GM21381 (cell line): ENCODE measurements around the gene USH2A.

Experiments used
- ATAC-seq: cut with Tn5 transposase; IDR thresholded peaks from one replicate; pipeline ENCODE4 v1.9.1; 2021; ENCODE audit warnings: mild to moderate bottlenecking, moderate library complexity; ENCODE audit not compliant: unreplicated experiment

Gene USH2A

DNA sequence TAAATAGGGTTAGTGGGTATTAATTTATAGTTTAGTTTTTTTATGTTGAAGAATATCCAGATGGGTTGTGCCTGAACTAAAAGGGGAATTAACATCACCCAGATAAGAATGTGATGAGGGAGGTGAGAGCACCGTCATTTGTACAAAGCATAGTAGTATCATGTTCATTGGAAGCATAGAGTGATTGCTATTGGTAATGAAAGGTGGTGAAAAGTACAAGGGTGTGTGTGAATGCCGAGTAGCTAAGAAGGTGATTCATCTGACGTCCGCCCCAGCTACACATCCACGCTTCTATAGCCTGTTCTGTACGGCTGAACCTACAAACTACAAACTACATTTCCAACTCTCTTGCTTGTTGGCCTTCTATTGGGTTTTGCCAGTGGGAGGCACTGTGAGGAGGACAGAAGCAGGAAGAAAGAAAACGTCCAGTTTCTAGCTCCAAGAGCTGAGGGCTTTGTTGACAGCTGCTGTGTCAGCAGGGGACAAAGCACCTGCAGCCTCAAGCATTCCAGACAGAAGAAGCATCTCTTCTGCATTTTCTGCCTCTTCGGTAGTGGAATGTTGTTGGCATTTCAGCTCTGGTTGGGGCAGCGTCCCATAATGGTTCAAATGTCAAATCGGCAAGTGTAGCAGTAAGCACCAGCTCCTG, 451.3 kb downstream of the USH2A start:
- no peak for ATAC-seq

DNA sequence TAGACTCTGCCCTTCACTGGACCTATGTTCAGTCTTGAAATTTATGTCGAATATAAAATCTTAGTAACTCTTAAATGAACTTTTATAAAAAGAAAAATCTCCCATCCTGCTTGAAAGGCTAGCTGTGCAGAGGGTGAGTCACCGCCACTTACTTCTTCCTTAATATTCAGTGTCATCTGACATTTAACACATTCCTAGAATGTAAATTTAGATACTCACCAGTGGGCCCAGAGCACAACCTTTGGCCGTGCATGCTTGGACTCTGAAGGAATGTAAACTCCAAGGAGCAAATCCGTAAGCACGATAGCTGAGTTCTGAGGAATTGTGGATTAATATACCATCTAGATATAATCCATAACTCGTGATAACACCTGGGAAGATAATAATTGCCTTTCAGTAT, 452.8 kb downstream of the USH2A start:
- no peak for ATAC-seq

- no peak for ATAC-seq
These were observed 459.6 kb downstream of the USH2A start for GRCh38 chr1:215963621-215964020.

- ATAC-seq = no peak
These were observed 460.2 kb downstream of the USH2A start for GRCh38 chr1:215963040-215963439.

DNA sequence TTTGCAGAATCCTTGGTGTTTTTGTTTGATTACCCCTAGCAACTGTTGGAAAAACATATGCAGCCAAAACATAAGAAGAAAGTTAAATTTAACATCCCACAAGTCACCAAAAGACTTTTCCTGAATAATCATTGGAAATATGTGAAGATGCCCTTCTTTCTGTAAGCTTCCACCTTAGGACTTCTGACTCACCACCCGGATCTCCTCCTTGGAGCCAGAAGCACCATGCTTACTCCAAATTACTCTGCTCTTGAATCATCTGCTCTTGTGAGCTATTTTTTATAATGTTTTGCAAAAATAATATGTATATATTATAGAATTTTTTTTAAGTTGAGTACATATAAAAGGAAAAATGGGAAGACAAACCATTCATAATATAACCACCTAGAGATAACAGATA, 464.4 kb downstream of the USH2A start:
- ATAC-seq = no peak

- no peak for ATAC-seq
These were observed 465.6 kb downstream of the USH2A start for GRCh38 chr1:215957663-215958062.

DNA sequence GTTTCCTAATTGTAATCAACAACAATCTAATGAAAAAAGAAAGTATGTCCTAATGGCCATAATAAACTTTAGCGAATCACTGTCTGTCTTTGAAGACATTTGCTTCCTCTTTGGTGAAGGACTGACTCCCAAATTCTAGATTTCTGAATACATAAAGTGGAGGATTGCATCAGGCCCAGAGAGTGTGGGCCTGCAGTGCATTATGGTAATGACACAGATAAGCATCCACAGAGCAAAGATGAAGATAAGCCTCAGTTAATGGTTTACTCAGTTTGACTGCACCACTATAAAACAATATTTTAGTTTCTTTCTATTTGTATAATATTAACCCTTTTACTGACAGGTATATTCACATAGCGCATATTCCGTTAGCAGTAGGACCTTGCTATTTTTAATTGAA, 490.7 kb downstream of the USH2A start:
- no peak for ATAC-seq

- no peak for ATAC-seq
These were observed 496.6 kb downstream of the USH2A start for GRCh38 chr1:215926670-215927069.

GRCh38 chr1:215923129-215923824, 500.0 kb downstream of the USH2A start:
- no peak for ATAC-seq

DNA sequence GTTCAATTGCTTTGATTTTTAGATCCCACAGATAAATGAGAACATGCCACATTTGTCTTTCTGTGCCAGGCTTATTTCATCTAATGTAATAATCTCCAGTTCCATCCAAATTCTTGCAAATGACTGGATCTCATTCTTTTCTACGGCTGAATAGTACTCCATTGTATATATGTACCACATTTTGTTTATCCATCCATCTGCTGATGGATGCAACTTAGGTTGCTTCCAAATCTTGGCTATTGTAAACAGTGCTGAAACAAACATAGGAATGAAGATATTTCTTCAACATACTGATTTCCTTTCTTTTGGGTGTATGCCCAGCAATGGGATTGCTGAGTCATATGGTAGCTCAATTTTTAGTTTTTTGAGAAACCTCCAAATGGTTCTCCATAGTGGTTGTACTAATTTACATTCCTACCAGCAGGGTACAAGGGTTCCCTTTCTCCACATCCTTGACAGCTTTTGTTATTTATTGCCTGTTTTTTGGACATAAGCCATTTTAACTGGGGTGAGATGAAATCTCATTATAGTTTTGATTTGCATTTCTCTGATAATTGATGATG, 511.8 kb downstream of the USH2A start:
- ATAC-seq = no peak

DNA sequence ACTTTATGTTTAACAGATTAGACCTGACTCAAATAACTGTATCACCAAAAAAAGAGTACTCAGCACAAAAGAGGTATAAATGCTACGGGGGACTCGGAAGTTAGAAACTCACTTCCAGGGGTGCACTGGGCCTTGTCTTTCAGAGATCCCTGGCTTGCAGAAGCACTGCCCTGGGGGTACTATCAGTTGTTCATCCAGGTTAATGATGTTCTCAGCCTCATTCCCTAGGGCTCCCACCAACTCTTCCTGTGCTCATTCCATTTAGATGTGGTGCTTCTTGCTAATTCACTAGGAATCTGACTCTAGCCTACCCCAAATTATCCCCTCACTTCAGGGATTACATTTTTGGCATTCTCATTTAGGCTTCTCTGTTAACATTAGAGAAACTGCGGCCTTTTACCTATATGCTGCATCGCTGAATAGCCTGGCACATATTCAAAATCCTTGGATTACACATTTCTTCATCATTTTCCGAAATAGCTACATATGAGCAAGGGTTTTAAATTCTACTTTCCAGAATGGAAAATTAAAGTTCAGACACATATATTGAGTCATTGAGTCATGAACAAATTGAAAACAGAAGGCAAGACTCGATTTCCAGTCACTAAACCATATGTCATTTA, 517.6 kb downstream of the USH2A start:
- ATAC-seq = no peak

DNA sequence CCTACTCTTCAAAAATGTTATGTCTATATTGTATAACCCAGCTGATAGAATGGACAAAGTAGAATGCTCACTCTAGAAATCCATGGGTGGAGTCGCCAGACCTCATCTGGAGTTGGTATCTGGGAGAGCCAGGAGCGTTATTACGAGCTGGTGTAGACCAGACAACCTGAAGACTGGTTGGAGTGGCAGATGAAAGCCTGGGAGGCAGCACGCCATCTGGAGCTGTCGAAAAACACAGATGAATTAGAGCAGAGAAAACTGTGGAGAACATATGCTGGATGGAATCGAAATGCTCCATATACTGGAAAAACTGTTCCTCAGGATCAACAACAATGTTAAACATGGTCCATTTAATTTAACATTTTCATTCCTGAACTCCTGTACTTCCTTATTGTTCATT, 522.6 kb downstream of the USH2A start:
- no peak for ATAC-seq

DNA sequence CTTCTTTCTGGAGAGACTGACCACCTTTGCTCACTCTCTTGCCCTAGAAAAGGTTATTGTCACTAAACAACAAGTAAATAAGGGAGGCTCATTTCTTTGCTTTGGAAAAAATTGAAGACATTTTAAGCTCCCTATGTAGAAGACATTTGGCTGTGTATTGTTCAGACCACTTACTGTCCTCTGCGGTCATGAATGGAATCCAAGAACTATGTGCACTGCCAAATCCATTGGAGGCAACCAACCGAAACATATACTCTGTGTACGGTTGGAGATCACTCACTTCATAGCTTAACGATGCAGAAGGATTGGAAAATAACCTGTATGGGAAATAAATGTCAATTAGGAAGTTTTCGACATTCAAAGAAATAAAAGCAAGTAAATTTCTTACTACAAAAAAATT, 523.3 kb downstream of the USH2A start:
- ATAC-seq = no peak

DNA sequence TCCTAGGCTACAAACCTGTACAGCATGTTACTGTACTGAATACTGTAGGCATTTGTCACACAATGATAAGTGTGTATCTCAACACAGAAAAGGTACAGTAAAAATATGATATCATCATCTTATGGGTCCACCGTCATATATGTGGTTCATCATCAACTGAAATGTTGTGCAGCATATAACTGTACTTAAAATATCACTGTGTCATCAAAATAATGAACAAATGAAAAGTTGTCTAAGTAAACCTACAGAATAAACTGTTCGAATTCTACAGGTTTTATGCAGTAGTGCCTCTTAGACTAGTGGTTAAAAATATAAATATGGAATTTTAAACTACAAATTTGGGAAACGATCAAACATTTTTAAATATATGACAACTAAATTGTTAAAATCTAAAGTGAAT, 527.4 kb downstream of the USH2A start:
- ATAC-seq = no peak

DNA sequence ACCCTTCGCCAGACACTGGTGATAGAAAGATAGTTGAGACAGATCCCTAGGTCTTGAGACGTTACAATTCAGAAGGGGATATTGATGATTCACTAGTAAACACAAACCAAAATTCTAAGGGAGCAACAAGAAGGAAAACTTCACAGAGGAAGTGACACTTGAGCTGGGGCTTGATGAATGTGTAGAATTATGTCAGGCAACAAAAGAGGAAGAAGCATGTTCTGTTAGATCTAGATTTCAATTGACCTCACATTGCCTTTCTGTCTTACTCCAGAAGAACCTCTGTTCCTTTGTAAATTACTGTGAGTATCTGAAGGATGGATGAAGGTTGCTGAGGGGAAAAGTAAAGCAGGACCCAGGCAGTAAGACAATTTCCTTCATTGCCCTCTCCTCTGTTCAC, 528.0 kb downstream of the USH2A start:
- ATAC-seq = no peak

DNA sequence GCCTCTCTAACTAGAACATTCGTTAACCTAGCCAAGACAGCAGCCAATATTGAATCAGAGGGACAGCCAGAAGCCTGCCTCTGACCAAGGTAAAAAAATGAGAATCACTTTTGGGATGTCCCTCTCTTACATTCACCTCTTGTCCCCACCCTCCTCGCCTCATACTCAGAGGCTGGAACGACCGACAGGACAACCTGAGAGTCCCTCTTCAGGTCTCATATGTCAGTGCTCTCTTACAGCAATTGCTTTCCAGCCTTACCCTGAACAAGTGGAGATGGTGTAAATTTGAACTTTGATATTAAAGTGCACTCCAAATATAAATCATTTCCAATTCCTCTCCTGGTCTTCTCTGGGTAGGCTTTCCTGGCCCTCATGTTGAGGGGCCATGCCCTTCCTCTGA, 528.6 kb downstream of the USH2A start:
- ATAC-seq = no peak

GRCh38 chr1:215891266-215892057, 531.8 kb downstream of the USH2A start:
- ATAC-seq = no peak

DNA sequence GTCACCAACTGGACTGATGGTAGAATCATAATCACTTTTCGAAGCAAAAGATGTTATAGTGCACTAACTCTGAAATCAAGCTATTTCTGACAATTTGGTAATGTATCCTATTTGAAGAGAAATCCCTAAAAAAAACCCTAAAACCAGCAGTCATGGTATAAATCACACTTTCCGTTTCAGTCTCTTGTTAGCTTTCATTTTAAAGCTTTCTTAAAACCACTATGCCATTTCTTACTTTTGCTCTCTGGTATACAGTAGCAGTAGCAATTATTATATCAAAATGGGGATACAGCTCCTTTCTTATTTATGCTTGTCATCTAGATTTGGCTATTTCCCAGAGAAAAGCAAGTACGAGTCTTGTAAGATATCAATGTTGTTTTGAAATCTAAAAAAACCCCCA, 532.8 kb downstream of the USH2A start:
- ATAC-seq = no peak

DNA sequence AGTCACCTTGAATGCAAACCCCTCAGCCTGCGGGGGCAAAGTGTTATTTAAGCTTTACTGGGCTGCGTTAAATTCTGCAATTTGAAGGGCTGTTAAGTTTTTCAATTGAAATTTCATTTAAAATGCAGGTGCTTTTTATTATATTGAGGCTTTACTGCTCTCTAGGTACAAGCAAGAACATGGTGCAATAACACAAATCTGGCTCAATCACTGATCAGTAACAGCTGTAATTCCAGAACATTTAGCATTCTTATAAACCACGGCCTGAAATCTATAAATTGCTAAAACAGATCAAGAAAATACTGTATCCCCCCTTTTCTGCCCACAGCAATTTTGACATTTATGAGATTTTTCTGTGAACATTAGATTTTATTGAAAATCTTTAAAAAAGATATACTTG, 533.4 kb downstream of the USH2A start:
- no peak for ATAC-seq

- ATAC-seq = no peak
These were observed 535.1 kb downstream of the USH2A start for GRCh38 chr1:215888159-215888558.

DNA sequence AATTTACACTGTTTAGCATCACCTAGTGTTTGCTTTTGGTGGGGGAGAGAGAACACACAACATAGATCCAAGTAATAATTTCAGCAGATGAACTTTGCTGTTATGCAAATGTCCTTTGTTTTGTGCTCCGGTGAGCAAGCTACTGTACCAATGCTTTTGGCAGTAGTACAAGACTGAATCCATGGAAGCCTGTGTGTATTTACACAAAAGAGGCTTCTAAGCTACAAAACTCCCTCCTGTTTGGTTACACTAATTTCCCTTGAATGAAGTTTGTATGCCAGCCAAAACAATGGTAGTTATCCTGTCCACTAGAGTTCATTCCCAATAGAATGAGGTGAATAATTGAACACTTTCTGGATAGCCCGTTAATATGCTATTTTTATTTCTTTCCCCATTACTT, 535.6 kb downstream of the USH2A start:
- ATAC-seq = no peak
